ENCODE data around the gene LAIR2.

DNA sequence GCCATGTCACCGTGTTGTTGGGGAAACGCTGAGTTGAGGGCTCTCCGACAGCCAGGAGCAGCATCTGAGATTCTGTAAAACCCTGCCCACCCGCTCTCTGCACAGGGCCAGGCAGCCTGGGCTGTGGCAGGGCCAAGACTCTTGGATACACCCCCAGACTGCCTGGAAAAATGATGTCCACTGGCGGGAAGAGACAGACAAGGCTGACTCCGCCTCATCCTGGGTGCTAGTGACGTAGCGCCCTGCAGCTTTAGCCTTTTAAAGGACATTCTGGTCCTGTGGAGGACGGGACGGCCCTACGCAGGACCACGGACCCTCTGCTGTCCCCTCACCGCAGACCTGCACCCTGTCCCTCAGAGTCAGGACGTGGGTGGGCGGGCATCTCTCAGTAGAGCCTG lies 50.3 kb downstream of the LAIR2 start:
- TF ChIP-seq, protein P1, sequence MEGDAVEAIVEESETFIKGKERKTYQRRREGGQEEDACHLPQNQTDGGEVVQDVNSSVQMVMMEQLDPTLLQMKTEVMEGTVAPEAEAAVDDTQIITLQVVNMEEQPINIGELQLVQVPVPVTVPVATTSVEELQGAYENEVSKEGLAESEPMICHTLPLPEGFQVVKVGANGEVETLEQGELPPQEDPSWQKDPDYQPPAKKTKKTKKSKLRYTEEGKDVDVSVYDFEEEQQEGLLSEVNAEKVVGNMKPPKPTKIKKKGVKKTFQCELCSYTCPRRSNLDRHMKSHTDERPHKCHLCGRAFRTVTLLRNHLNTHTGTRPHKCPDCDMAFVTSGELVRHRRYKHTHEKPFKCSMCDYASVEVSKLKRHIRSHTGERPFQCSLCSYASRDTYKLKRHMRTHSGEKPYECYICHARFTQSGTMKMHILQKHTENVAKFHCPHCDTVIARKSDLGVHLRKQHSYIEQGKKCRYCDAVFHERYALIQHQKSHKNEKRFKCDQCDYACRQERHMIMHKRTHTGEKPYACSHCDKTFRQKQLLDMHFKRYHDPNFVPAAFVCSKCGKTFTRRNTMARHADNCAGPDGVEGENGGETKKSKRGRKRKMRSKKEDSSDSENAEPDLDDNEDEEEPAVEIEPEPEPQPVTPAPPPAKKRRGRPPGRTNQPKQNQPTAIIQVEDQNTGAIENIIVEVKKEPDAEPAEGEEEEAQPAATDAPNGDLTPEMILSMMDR (IDR thresholded peaks at IDR 0.05; ENCODE audit: borderline replicate concordance, extremely low read depth, low read length, poor library complexity, severe bottlenecking): no peak
- TF ChIP-seq EZH2 (IDR thresholded peaks at IDR 0.05; ENCODE audit: borderline replicate concordance, low read depth, low read length, severe bottlenecking): no peak
